Trophoblast cell (in vitro differentiated cells and primary cell): ENCODE data around the gene HMOX1.

ENCODE experiments used
- DNase-seq, 2 donors: peaks; one replicate each; pipeline ENCODE4 v3.0.0-alpha.2; 2016
- H2AFZ ChIP-seq: 2 replicates; pipeline ENCODE4 v1.6.1; 2013; ENCODE audit warnings: low read length, moderate library complexity, mild to moderate bottlenecking; ENCODE audit not compliant: insufficient read depth, poor library complexity
- H2AK5ac ChIP-seq: 2 replicates; pipeline ENCODE4 v1.6.1; 2013; ENCODE audit warnings: mild to moderate bottlenecking, low read length
- H2BK120ac ChIP-seq: 2 replicates; pipeline ENCODE4 v1.6.1; 2013; ENCODE audit warnings: low read length, mild to moderate bottlenecking, moderate library complexity; ENCODE audit not compliant: insufficient read depth, poor library complexity
- H2BK12ac ChIP-seq: 2 replicates; pipeline ENCODE4 v1.6.1; 2013; ENCODE audit warnings: mild to moderate bottlenecking, low read length, moderate library complexity
- H2BK5ac ChIP-seq: 2 replicates; pipeline ENCODE4 v1.6.1; 2013; ENCODE audit warnings: low read length, low read depth, moderate library complexity, mild to moderate bottlenecking; ENCODE audit not compliant: poor library complexity
- H3K14ac ChIP-seq: 2 replicates; pipeline ENCODE4 v1.6.1; 2013; ENCODE audit warnings: mild to moderate bottlenecking, low read length
- H3K18ac ChIP-seq: 2 replicates; pipeline ENCODE4 v1.6.1; 2013; ENCODE audit warnings: mild to moderate bottlenecking, low read length
- H3K23ac ChIP-seq: 2 replicates; pipeline ENCODE4 v1.6.1; 2013; ENCODE audit warnings: low read length
- H3K27ac ChIP-seq: 2 replicates; pipeline ENCODE4 v1.5.1; 2013; ENCODE audit warnings: low read depth, mild to moderate bottlenecking, inconsistent platforms, low read length, moderate library complexity
- H3K27me3 ChIP-seq: 2 replicates; pipeline ENCODE4 v1.6.1; 2013; ENCODE audit warnings: inconsistent platforms, mild to moderate bottlenecking, low read length, moderate library complexity; ENCODE audit not compliant: insufficient read depth
- H3K36me3 ChIP-seq, 2 experiments: 1 replicate in 1 of 2; 2 replicates in 1 of 2; pipeline ENCODE4 v1.6.1; 2013; ENCODE audit warnings: low read length in 2 of 2, mild to moderate bottlenecking in 2 of 2, moderate library complexity in 1 of 2; ENCODE audit not compliant: insufficient read depth in 2 of 2, control insufficient read depth in 1 of 2
- H3K4ac ChIP-seq: 2 replicates; pipeline ENCODE4 v1.6.1; 2013; ENCODE audit warnings: low read depth, mild to moderate bottlenecking, low read length, moderate library complexity
- H3K4me1 ChIP-seq, 2 experiments: 1 replicate in 1 of 2; 2 replicates in 1 of 2; pipeline ENCODE4 v1.6.1; 2013; ENCODE audit warnings: low read length in 2 of 2, mild to moderate bottlenecking in 2 of 2, moderate library complexity in 1 of 2; ENCODE audit not compliant: insufficient read depth in 2 of 2, control insufficient read depth in 1 of 2
- H3K4me2 ChIP-seq: 2 replicates; pipeline ENCODE4 v1.6.1; 2013; ENCODE audit warnings: inconsistent platforms, mild to moderate bottlenecking, low read length, moderate library complexity
- H3K4me3 ChIP-seq: 2 replicates; pipeline ENCODE4 v1.5.1; 2013; ENCODE audit warnings: mild to moderate bottlenecking, low read depth, low read length, inconsistent platforms
- H3K79me1 ChIP-seq: one replicate; pipeline ENCODE4 v1.6.1; 2013; ENCODE audit warnings: low read length
- H3K79me2 ChIP-seq: 2 replicates; pipeline ENCODE4 v1.6.1; 2013; ENCODE audit warnings: low read length, mild to moderate bottlenecking; ENCODE audit not compliant: control insufficient read depth, insufficient read depth, poor library complexity
- H3K9ac ChIP-seq: 2 replicates; pipeline ENCODE4 v1.6.1; 2013; ENCODE audit warnings: mild to moderate bottlenecking, low read length
- H3K9me3 ChIP-seq: 2 replicates; pipeline ENCODE4 v1.6.1; 2013; ENCODE audit warnings: low read depth, mild to moderate bottlenecking, control low read depth, inconsistent platforms, low read length; ENCODE audit not compliant: insufficient read depth
- H4K12ac ChIP-seq: 2 replicates; pipeline ENCODE4 v1.6.1; 2013; ENCODE audit warnings: low read depth, mild to moderate bottlenecking, low read length, moderate library complexity
- H4K8ac ChIP-seq: 2 replicates; pipeline ENCODE4 v1.6.1; 2013; ENCODE audit warnings: low read depth, mild to moderate bottlenecking, low read length, moderate library complexity
- H4K91ac ChIP-seq: one replicate; pipeline ENCODE4 v1.6.1; 2013; ENCODE audit warnings: low read depth, mild to moderate bottlenecking, low read length, moderate library complexity
- WGBS: extraction: QIAGEN DNeasy Blood & Tissue Kit; methylation state at CpG from one replicate; pipeline ENCODE4 v1.1.7; 2013; ENCODE audit warnings: missing lambda C conversion rate; ENCODE audit not compliant: insufficient read length, insufficient coverage; ENCODE audit errors: extremely low coverage; 5-methylcytosine and 5-hydroxymethylcytosine counted together

Gene HMOX1

DNA sequence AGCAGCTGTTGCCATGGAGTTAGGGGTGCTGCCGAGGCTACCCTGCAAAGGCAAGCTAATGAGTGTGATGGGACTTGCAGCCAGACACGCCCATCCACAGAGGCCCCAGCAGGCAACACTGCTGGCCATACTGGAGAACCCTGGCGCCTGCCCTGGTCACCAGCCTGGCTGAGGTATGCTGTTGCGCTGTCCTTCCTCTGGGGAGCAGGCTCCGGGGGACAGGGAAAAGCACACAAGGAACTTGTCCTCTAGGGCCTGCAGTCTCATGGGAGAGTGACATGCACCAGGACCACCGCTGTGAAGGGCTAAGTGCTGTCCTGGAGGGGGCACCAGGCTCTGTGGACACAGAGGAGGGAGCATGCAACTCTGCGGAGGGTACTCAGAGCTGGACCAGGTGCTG lies 45.4 kb upstream of the HMOX1 start:
- H3K4ac ChIP-seq, result no peak overlapping the region

DNA sequence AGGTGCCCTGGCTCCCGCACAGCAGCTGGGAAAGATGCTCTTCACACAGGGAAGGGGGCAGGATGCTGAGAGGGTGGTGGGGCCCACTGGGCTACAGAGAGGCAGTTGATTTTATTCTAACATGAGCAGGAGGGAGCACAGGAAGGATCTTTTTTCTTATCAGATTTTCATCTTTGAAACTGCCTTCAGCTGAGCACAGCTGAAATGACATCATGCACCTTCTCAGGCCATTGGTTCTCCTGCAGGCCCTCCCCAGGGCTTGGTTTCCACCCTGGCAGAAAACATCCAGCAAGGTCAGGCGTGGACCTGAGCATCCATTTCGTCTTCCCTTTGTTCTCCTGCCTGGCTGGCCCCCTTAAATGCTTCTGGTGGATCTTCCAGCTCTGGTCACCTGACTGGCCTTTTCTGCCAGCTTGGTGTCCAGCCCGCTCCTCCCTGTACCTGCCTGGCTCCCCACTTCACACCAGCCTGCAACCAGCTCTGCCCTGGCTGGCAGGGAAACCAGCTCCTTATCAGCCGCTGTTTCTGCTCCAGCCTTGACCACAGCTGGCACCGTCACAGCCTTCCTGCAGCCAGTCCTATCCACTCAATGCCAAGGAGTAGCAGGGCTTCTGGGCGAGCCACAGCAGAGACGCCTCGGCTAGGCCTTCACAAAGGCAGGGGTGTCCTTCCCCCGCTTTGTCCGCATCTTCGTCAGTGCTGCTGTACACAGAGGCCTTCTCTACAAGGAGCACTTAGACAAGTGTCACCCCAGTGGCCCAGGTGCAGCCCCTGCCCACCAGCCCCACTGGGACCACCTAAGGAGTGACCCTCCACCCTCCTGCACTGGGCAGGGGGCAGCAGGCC lies 44.7 kb upstream of the HMOX1 start:
- no peak overlapping the region for H3K18ac ChIP-seq
- no peak overlapping the region for H2BK120ac ChIP-seq
- no peak overlapping the region for H3K23ac ChIP-seq
- no peak overlapping the region for H2BK12ac ChIP-seq
- H3K27ac ChIP-seq, result no peak overlapping the region
- peak overlapping the region; percentile 25 for H3K9ac ChIP-seq
- no peak overlapping the region for H4K8ac ChIP-seq
- H3K4me3 ChIP-seq, result no peak overlapping the region
- H3K79me2 ChIP-seq, result no peaks in the 10 kb centered on the region
- no peak overlapping the region for H4K12ac ChIP-seq
- H3K79me1 ChIP-seq, result no peaks in the 10 kb centered on the region
- H2AK5ac ChIP-seq, result no peak overlapping the region
- no peak overlapping the region for H3K4me2 ChIP-seq
- H3K4me1 ChIP-seq, result peaks cover 3 to 6% of the 10 kb centered on the region in 2 experiments
- no peak for DNase-seq
- no peak overlapping the region for H4K91ac ChIP-seq
- H2AFZ ChIP-seq, result no peak overlapping the region
- peaks cover 72 to 80% of the 10 kb centered on the region in 2 experiments for H3K36me3 ChIP-seq
- H3K27me3 ChIP-seq, result no peaks in the 10 kb centered on the region
- no CpG with 5 or more reads among the region's 12 CpGs for WGBS
- H3K14ac ChIP-seq, result no peak overlapping the region
- H2BK5ac ChIP-seq, result no peak overlapping the region
- H3K4ac ChIP-seq, result no peak overlapping the region
- H3K9me3 ChIP-seq, result peaks cover 4% of the 10 kb centered on the region

More for the DNA sequence above, 45.4 kb upstream of the HMOX1 start:
- Histone ChIP-seq H3K27ac (no peak overlapping the region), H3K27me3 (no peaks in the 10 kb centered on the region), H3K4me1 (peaks cover 4 to 8% of the 10 kb centered on the region in 2 experiments), H3K4me3 (no peak overlapping the region), H2BK12ac (no peak overlapping the region), H3K79me2 (no peaks in the 10 kb centered on the region), H3K9me3 (peaks cover 2% of the 10 kb centered on the region), H4K91ac (no peak overlapping the region), H2AFZ (no peak overlapping the region), H2BK5ac (no peak overlapping the region), H2BK120ac (no peak overlapping the region), H4K12ac (no peak overlapping the region), H3K79me1 (no peaks in the 10 kb centered on the region), H3K18ac (no peak overlapping the region), H3K36me3 (peaks cover 68 to 77% of the 10 kb centered on the region in 2 experiments), H3K4me2 (no peak overlapping the region), H3K14ac (no peak overlapping the region), H2AK5ac (no peak overlapping the region), H3K23ac (no peak overlapping the region), H4K8ac (no peak overlapping the region), H3K9ac (no peak overlapping the region)
- DNase-seq, result no peak
- WGBS, result no CpG with 5 or more reads among the region's 7 CpGs

DNA sequence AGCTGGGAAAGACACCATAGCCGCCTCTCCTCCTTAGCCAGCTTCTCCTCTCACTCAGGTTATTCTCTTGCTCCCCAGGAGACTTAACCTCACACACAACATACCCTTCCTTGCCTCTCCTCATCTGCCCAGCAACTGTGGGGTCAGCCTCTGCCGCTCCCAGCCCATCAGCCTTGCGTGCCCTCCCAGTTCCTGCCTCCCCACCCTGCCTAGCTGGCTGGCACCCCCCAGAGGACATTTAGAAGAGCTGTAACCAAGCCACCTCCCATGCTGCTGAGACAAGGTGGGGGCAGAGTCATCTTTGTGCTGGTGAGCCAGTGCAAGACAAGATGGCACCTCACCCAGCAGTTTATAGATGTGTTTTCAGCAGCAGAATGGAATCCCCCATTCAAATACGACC lies 43.0 kb upstream of the HMOX1 start:
- no peak overlapping the region for H4K12ac ChIP-seq
- H3K4me3 ChIP-seq, result no peak overlapping the region
- peaks cover 78 to 85% of the 10 kb centered on the region in 2 experiments for H3K36me3 ChIP-seq
- no peak overlapping the region for H3K4me2 ChIP-seq
- H2AK5ac ChIP-seq, result no peak overlapping the region
- H3K4me1 ChIP-seq, result peaks cover 3 to 6% of the 10 kb centered on the region in 2 experiments
- no peak overlapping the region for H3K18ac ChIP-seq
- H3K14ac ChIP-seq, result no peak overlapping the region
- H3K79me1 ChIP-seq, result no peaks in the 10 kb centered on the region
- H3K79me2 ChIP-seq, result no peaks in the 10 kb centered on the region
- H3K9me3 ChIP-seq, result peaks cover 6% of the 10 kb centered on the region
- H4K8ac ChIP-seq, result no peak overlapping the region
- no peak overlapping the region for H3K27ac ChIP-seq
- no peak overlapping the region for H2BK12ac ChIP-seq
- DNase-seq, result no peak
- H3K23ac ChIP-seq, result no peak overlapping the region
- no peak overlapping the region for H2AFZ ChIP-seq
- H3K4ac ChIP-seq, result no peak overlapping the region
- H4K91ac ChIP-seq, result no peak overlapping the region
- no peak overlapping the region for H2BK120ac ChIP-seq
- no peak overlapping the region for H3K9ac ChIP-seq
- no CpG with 5 or more reads among the region's 4 CpGs for WGBS
- H2BK5ac ChIP-seq, result no peak overlapping the region
- no peaks in the 10 kb centered on the region for H3K27me3 ChIP-seq

DNA sequence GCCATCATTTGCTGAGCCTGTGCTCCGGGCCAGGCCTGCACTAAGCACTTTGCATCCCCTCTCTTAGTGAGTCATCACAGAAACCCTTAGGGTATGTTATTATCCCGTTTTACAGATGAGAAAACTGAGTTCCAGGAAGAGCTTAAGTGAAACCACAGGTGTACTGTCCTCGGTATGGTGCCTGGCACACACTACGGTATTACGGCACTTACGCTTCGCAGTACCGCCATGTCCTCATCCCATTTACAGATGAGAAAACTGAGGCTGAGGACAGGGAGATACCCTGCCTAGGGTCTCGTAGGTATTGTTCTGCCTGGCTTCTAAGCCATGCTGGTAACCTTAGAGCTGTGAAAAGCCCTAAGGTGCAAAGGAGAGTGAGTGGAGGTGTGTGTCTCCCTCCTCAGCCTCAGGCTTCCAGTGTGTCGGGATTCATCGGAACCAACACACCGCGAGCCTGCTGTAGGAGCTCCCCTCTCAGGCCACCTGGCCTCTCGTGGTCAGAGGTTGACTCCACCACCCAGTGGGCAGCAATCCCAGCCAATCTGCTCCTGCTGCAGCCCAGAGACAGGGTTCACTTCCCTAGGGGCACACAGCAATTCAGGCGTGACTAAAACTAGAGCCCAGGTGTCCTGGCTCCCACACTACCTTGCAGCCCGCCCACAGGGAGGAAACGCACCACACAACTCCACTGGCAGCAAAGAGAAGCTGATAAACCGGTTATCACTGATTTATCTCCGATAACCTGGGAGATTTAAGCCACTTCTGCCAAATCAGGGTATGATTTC lies 39.6 kb upstream of the HMOX1 start:
- no peak overlapping the region for H3K4me3 ChIP-seq
- H3K9me3 ChIP-seq, result peaks cover 12% of the 10 kb centered on the region
- H2BK5ac ChIP-seq, result no peak overlapping the region
- no peak overlapping the region for H3K9ac ChIP-seq
- no peaks in the 10 kb centered on the region for H3K79me2 ChIP-seq
- no peak overlapping the region for H3K4ac ChIP-seq
- peaks cover 71 to 80% of the 10 kb centered on the region in 2 experiments for H3K36me3 ChIP-seq
- H3K79me1 ChIP-seq, result no peaks in the 10 kb centered on the region
- no peaks in the 10 kb centered on the region for H3K4me1 ChIP-seq
- no peak overlapping the region for H3K27ac ChIP-seq
- no peak overlapping the region for H2BK12ac ChIP-seq
- WGBS, result no CpG with 5 or more reads among the region's 19 CpGs
- H2BK120ac ChIP-seq, result no peak overlapping the region
- no peak overlapping the region for H4K8ac ChIP-seq
- no peak overlapping the region for H4K12ac ChIP-seq
- no peak overlapping the region for H3K23ac ChIP-seq
- H3K27me3 ChIP-seq, result no peaks in the 10 kb centered on the region
- no peak overlapping the region for H2AK5ac ChIP-seq
- H3K14ac ChIP-seq, result no peak overlapping the region
- peak in 1 of 2 donors; percentile 53 for DNase-seq
- H4K91ac ChIP-seq, result no peak overlapping the region
- H3K18ac ChIP-seq, result no peak overlapping the region
- no peak overlapping the region for H3K4me2 ChIP-seq
- H2AFZ ChIP-seq, result no peak overlapping the region
